Psoas muscle (tissue), 8 donors: ENCODE measurements around the gene QSOX2. TPM values are rescaled to one million over a fixed set of nuclear protein-coding genes. Genes with fewer than 3 reads are reported as not detected.

Experiments
- ATAC-seq, 4 donors: fragments of 200-7000 bp; cut with Tn5 transposase; one replicate each; pipeline ENCODE4 v1.9.1; 2020; ENCODE audit warnings: moderate library complexity in 3 of 4, mild to moderate bottlenecking in 2 of 4
- DNase-seq, 2 donors: peaks; one replicate each; pipeline ENCODE4 v3.0.0-alpha.2; 2020
- H3K27ac ChIP-seq: fragments of 200-600 bp; one replicate; pipeline ENCODE4 v1.8.0; 2022
- H3K27me3 ChIP-seq, 3 donors: fragments of 200-600 bp in 1 of 3; one replicate each; pipeline versions ENCODE4 v1.6.1 to v1.8.0; 2013 to 2022; ENCODE audit warnings: low read length in 2 of 3, mild to moderate bottlenecking in 2 of 3, moderate library complexity in 1 of 3; ENCODE audit not compliant: insufficient read depth in 3 of 3
- H3K36me3 ChIP-seq, 2 donors: fragments of 200-600 bp in 1 of 2; one replicate each; pipeline versions ENCODE4 v1.6.1 to v1.8.0; 2013 to 2022; ENCODE audit warnings: low read depth in 1 of 2, mild to moderate bottlenecking in 1 of 2, moderate library complexity in 1 of 2; ENCODE audit not compliant: insufficient read depth in 1 of 2
- H3K4me1 ChIP-seq: fragments of 200-600 bp; one replicate; pipeline ENCODE4 v1.8.0; 2022
- H3K4me3 ChIP-seq: fragments of 200-600 bp; one replicate; pipeline ENCODE4 v1.8.0; 2022; ENCODE audit warnings: mild to moderate bottlenecking
- H3K9me3 ChIP-seq: fragments of 200-600 bp; one replicate; pipeline ENCODE4 v1.8.0; 2022
- WGBS, 3 donors: extraction: QIAGEN DNeasy Blood & Tissue Kit; methylation state at CpG; one replicate each; pipeline versions ENCODE4 v1.1.6 to v1.1.7; 2013; 5-methylcytosine and 5-hydroxymethylcytosine counted together
- intact Hi-C, 2 donors: fragments of 100-400 bp; cut with DNase I; formaldehyde crosslinking; loops; one replicate each; pipeline versions ENCODE4 v1.11.0 to v1.14.2; 2022
- polyA plus RNA-seq, 3 donors: library from polyadenylated mRNA; stranded (reverse); fragments of 200-250 nt; gene quantifications; one replicate each; pipeline ENCODE4 v1.2.3, GENCODE V29; 2013
- total RNA-seq, 4 donors: library from RNA; stranded (reverse); fragmentation: NEBNext Ultra II Directional in 2 of 4; extraction: Animal tissue kit (Norgen Biotek cat#: 25700) in 2 of 4; gene quantifications; one replicate each; pipeline versions ENCODE4 v1.2.1 to v1.2.4, GENCODE V29; 2021 to 2023
- TF ChIP-seq, protein P1 (sequence below): fragments of 200-600 bp; IDR thresholded peaks from one replicate; pipeline ENCODE4 v1.8.0; 2022; ENCODE audit warnings: antibody characterized with exemption
- donor health status: healthy with polysubstance abuse.
- donor health status: DM: no; HTN: no; CAD: no; lungs with moderate emphysema.
- donor health status: Bipolar disorder and iron deficiency.
- donor health status: healthy.
- donor health status: DM: yes; HTN: yes; CAD: no.
- donor health status: DM: no; HTN: no; CAD: no.
- donor health status: DM: no; HTN: no; CAD: no.
- donor health status: DM: yes; HTN: yes; CAD: no.

QSOX2 gene
- total and polyA plus RNA-seq, 7 donors, result 3.6 to 7.5 (median 5.6) TPM

DNA sequence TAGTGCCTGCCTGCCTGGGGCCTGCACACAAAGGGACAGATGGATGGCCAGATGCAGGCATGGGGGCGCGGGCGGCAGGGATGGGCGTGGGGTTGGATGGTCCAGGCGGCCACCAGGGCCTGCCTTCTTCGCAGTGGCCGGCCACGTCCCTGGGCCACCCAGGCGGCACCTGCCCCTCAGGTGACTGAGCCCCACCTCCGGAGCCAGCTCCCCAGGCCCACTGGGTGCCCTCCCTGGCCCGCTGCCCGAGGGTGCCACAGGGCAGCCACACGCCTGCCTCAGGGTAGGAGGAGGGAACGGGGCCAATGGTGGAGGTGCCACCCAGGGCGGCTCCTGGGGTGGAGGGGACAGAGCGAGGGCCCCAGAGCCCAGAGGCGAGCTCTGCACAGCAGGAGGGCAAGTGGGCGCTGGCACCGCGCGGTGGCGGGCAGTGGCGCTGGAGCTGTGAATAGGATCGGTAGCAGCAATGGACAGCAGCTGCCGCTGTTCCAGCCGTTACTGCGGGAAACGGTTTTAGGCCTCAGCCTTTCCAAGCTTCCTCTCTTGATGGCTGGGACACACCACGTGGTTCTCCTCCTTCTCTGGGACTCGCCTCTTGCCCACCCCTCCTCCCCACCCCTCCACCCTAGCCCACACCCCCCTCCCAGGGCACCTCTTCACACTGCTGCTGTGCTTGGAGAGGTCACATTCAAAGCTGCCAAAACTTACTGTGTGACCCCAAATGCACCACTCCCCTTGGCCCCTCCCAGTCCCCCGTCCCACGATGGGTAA, 59.8 kb downstream of the QSOX2 start:
- intact Hi-C loops, result no loop called here
- no peak overlapping the region for H3K27ac ChIP-seq
- H3K36me3 ChIP-seq, result no peaks in the 10 kb centered on the region
- H3K4me1 ChIP-seq, result no peaks in the 10 kb centered on the region
- DNase-seq, result no peak
- H3K4me3 ChIP-seq, result no peak overlapping the region
- TF ChIP-seq, protein P1, sequence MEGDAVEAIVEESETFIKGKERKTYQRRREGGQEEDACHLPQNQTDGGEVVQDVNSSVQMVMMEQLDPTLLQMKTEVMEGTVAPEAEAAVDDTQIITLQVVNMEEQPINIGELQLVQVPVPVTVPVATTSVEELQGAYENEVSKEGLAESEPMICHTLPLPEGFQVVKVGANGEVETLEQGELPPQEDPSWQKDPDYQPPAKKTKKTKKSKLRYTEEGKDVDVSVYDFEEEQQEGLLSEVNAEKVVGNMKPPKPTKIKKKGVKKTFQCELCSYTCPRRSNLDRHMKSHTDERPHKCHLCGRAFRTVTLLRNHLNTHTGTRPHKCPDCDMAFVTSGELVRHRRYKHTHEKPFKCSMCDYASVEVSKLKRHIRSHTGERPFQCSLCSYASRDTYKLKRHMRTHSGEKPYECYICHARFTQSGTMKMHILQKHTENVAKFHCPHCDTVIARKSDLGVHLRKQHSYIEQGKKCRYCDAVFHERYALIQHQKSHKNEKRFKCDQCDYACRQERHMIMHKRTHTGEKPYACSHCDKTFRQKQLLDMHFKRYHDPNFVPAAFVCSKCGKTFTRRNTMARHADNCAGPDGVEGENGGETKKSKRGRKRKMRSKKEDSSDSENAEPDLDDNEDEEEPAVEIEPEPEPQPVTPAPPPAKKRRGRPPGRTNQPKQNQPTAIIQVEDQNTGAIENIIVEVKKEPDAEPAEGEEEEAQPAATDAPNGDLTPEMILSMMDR, result no peak
- ATAC-seq, result no peak
- H3K27me3 ChIP-seq, result peaks cover 0 to 61% (median 12%) of the 10 kb centered on the region in 3 donors
- no peaks in the 10 kb centered on the region for H3K9me3 ChIP-seq
- 59 to 67% (median 61%) methylated on average over 28 to 32 of the region's 32 CpGs for WGBS, 3 donors

DNA sequence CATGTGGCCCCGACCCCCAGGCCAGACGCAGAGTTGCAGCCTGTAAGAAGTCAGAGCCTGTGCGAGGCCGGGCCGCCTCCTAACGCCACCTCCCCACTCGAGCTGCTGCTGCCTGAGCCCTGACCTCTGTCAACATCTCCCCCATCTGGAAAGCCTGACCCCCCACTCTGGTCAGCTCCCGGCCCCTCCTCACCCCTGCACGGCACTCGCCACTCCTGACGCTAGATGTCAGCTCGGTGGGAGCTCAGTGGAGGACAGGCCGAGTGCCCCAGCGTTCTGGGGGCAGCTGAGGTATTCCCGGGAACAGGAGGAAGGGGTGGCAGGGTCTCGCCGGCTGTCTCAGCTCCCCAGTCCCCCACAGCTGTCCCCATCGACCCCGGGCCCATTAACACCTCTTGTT, 60.5 kb downstream of the QSOX2 start:
- intact Hi-C loops, result no loop called here
- no peaks in the 10 kb centered on the region for H3K9me3 ChIP-seq
- no peaks in the 10 kb centered on the region for H3K36me3 ChIP-seq
- H3K4me3 ChIP-seq, result no peak overlapping the region
- TF ChIP-seq, protein P1, result no peak
- ATAC-seq (no peak), DNase-seq (no peak)
- 49 to 55% (median 52%) methylated on average over 18 to 19 of the region's 19 CpGs for WGBS, 3 donors
- H3K27ac ChIP-seq, result no peak overlapping the region
- no peaks in the 10 kb centered on the region for H3K4me1 ChIP-seq
- peaks cover 0 to 57% (median 12%) of the 10 kb centered on the region in 3 donors for H3K27me3 ChIP-seq

DNA sequence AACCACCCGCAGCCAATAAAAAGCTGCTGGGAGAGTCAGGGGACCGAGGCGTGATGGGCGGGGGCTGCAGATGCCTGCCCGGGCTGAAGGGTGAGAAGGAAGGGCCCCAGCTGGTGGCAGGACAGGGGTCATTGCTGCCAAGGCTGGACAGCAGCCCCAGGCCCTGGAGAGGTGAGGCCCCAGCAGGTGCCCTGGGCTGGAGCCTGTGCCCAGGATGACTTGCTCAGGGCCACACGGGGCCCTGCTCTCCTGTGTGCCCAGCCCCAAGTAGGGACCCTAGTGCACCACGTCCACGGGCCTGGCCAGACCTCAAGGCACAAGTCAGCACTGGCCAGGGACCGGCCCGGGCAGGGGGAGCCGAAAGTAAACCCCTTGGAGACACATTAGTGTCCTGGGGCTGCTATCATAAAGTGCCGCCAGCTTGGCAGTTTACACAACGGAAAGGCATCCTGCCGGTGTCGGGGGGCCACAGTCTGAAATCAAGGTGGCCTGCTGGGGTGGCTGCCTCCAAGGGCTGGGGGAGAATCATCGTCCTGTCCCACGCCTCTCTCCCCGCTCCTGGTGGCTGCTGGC, 62.7 kb downstream of the QSOX2 start:
- ATAC-seq, result no peak
- TF ChIP-seq, protein P1, result no peak
- no peaks in the 10 kb centered on the region for H3K9me3 ChIP-seq
- intact Hi-C loops, result no loop called here
- no peak overlapping the region for H3K27ac ChIP-seq
- DNase-seq, result no peak
- peaks cover 0 to 57% (median 13%) of the 10 kb centered on the region in 3 donors for H3K27me3 ChIP-seq
- H3K4me3 ChIP-seq, result no peak overlapping the region
- H3K36me3 ChIP-seq, result no peaks in the 10 kb centered on the region
- 68 to 73% (median 72%) methylated on average over 18 of the region's 18 CpGs for WGBS, 3 donors
- H3K4me1 ChIP-seq, result no peaks in the 10 kb centered on the region

DNA sequence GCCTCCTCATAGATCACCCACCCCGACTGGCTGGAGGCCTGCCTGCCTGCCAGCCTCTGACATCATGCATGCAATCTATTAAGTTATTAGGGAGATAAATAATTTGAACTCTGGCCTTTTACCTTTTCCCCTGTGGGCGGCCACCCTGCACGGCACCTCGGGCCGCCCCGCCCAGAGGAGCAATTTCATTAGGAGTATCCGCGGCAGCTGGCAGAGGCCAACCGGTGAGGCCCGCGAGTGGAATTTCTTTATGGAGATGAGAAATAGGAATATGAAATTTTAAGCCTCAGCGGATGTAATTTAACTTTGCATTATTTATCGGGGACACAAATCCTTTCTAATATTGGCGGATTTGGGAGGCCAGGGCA, 63.2 kb downstream of the QSOX2 start:
- WGBS, 3 donors, result 70 to 79% (median 71%) methylated on average over 14 of the region's 14 CpGs
- no peak overlapping the region for H3K4me3 ChIP-seq
- TF ChIP-seq, protein P1, result no peak
- no peak overlapping the region for H3K27ac ChIP-seq
- no peaks in the 10 kb centered on the region for H3K36me3 ChIP-seq
- DNase-seq, result no peak
- intact Hi-C loops, result no loop called here
- no peak for ATAC-seq
- H3K4me1 ChIP-seq, result no peaks in the 10 kb centered on the region
- H3K27me3 ChIP-seq, result peaks cover 0 to 52% (median 13%) of the 10 kb centered on the region in 3 donors
- H3K9me3 ChIP-seq, result no peaks in the 10 kb centered on the region
